ENCODE measurements around the gene GGT6.
A peak's percentile ranks its signal among the peaks of the same experiment; 100 is the strongest.

GGT6 gene

DNA sequence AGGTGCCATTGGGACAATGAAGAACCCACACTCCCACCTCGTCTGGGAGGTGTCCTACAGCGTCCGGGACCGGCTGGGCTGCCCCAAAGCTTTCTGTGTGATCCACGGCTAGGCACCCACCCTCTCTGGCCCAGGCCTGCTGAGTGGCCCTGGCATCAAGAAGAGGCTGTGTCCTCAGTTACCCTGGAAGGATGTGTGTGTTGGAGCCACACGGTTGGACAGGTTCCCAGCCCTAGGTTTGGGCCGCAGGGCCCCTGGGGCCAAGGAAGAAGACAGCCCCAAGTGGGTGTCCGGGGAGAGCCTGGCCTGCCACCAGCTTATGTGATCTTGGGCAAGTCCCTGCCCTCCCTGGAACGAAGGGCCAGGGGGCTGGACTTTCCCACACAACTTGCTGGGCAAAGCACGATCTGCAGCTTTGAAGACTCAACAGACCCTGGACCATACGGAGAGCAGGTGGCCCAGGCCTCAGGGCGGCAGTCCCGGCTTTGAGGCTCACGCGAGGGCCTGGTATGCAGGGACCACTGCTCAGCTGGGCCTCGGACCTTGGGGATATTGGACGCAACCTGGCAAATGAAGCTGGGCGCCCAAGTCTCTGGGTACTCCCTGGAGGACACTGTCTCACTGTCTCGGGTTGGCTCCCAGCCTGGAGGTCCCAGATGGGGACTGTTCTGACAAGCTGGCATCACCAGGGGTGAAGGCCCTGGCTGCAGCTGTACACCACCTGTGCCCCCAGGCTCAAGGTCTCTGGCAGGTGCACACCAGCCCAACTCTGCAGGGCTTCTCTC is 22.7 kb downstream of the GGT6 start (continued):
- TF ChIP-seq ZNF433 (tag by site-specific recombination; IDR thresholded peaks at IDR 0.05; ENCODE audit: low read depth) (no peak), ZNF354C (tag by site-specific recombination; IDR thresholded peaks at IDR 0.05; ENCODE audit: borderline replicate concordance, low read depth) (no peak), ZNF169 (tag by site-specific recombination; IDR thresholded peaks at IDR 0.05) (no peak), ZNF133 (tag by site-specific recombination; IDR thresholded peaks at IDR 0.05) (no peak), TCF7L2 (IDR thresholded peaks at IDR 0.05; ENCODE audit: borderline replicate concordance, low read depth, low read length) (no peak)
- TF ChIP-seq, protein P1, sequence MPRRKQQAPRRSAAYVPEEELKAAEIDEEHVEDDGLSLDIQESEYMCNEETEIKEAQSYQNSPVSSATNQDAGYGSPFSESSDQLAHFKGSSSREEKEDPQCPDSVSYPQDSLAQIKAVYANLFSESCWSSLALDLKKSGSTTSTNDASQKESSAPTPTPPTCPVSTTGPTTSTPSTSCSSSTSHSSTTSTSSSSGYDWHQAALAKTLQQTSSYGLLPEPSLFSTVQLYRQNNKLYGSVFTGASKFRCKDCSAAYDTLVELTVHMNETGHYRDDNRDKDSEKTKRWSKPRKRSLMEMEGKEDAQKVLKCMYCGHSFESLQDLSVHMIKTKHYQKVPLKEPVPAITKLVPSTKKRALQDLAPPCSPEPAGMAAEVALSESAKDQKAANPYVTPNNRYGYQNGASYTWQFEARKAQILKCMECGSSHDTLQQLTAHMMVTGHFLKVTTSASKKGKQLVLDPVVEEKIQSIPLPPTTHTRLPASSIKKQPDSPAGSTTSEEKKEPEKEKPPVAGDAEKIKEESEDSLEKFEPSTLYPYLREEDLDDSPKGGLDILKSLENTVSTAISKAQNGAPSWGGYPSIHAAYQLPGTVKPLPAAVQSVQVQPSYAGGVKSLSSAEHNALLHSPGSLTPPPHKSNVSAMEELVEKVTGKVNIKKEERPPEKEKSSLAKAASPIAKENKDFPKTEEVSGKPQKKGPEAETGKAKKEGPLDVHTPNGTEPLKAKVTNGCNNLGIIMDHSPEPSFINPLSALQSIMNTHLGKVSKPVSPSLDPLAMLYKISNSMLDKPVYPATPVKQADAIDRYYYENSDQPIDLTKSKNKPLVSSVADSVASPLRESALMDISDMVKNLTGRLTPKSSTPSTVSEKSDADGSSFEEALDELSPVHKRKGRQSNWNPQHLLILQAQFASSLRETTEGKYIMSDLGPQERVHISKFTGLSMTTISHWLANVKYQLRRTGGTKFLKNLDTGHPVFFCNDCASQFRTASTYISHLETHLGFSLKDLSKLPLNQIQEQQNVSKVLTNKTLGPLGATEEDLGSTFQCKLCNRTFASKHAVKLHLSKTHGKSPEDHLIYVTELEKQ (tag by site-specific recombination; IDR thresholded peaks at IDR 0.05; ENCODE audit: borderline replicate concordance) = no peak
- TF ChIP-seq, protein P2, sequence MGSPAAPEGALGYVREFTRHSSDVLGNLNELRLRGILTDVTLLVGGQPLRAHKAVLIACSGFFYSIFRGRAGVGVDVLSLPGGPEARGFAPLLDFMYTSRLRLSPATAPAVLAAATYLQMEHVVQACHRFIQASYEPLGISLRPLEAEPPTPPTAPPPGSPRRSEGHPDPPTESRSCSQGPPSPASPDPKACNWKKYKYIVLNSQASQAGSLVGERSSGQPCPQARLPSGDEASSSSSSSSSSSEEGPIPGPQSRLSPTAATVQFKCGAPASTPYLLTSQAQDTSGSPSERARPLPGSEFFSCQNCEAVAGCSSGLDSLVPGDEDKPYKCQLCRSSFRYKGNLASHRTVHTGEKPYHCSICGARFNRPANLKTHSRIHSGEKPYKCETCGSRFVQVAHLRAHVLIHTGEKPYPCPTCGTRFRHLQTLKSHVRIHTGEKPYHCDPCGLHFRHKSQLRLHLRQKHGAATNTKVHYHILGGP (tag by site-specific recombination; IDR thresholded peaks at IDR 0.05) = no peak
- TF ChIP-seq, protein P3, sequence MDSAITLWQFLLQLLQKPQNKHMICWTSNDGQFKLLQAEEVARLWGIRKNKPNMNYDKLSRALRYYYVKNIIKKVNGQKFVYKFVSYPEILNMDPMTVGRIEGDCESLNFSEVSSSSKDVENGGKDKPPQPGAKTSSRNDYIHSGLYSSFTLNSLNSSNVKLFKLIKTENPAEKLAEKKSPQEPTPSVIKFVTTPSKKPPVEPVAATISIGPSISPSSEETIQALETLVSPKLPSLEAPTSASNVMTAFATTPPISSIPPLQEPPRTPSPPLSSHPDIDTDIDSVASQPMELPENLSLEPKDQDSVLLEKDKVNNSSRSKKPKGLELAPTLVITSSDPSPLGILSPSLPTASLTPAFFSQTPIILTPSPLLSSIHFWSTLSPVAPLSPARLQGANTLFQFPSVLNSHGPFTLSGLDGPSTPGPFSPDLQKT (IDR thresholded peaks at IDR 0.05; ENCODE audit: borderline replicate concordance, low read depth, low read length) = no peak

DNA sequence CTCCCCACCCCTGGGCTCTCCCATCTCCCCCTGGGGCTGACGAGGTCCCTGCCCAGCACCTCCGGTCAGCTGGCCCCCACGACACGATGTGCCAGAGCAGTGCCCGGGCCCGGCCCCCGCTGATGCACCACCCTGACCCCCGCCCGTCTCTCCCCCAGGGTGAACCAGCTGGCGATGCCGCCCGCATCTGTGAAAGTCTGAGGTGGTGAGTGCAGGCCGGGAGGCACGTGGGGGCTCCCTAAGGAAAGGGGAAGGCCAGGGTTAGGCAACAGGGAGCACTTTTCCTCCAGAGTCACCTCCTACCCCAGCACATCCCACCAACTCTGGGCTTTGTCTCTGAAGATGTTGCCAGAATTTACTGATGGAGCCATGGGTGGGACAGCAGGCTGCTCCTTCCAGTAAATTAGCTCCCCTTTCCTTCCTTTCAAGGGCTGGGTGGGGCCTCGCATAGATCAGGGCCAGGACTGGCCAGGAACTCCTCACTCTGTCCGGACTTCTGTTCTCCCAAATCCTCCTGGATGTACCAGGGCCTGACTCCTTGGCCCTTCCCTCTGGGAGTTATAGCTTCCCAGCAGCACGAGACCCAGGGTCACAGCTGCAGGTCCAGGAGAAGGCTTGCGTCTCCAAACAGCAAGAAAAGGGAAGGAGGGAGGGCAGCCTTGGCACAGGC is 23.5 kb downstream of the GGT6 start:
- H3K4me1 ChIP-seq (ENCODE audit: control insufficient read depth, insufficient read depth, low read length) = no peaks in the 10 kb centered on the region
- no peak overlapping the region for H3K4me3 ChIP-seq (ENCODE audit: low read depth, low read length)
- CTCF ChIA-PET = interaction anchor here (0.6 kb wide), 1 partner anchor 117 kb away, joined by 4 read pairs; no protein-coding TSS in a partner anchor
- H3K9me3 ChIP-seq (ENCODE audit: control insufficient read depth, insufficient read depth, low read depth, low read length) = no peaks in the 10 kb centered on the region
- peaks cover 0 to 50% of the 10 kb centered on the region in 2 experiments; a peak in 2 of 3 replicates for H3K36me3 ChIP-seq (ENCODE audit: control insufficient read depth in 2 of 2, insufficient read depth in 1 of 2, low read length in 2 of 2)
- H3K27ac ChIP-seq (ENCODE audit: extremely low read depth, low read depth, low read length) = no peak overlapping the region
- POLR2A ChIA-PET = interaction anchor here (0.6 to 2.6 kb wide), 4 partner anchors 7 to 116 kb away, joined by 3 to 11 read pairs (median 4); no protein-coding TSS in a partner anchor
- TF ChIP-seq ZNF654 (tag by site-specific recombination; IDR thresholded peaks at IDR 0.05; ENCODE audit: low read depth) (no peak), ZFP69B (tag by site-specific recombination; IDR thresholded peaks at IDR 0.05) (no peak), KLF1 (tag by site-specific recombination; IDR thresholded peaks at IDR 0.05) (0 out of 2 replicates have a peak, but pooled peaks have one; percentile 24), GLIS2 (tag by site-specific recombination; IDR thresholded peaks at IDR 0.05) (peak; percentile 64), ZNF76 (tag by site-specific recombination; IDR thresholded peaks at IDR 0.05; ENCODE audit: borderline replicate concordance, low read depth) (no peak), ZNF529 (tag by site-specific recombination; IDR thresholded peaks at IDR 0.05; ENCODE audit: insufficient replicate concordance) (no peak), ZNF239 (tag by site-specific recombination; IDR thresholded peaks at IDR 0.05) (no peak), ZNF423 (tag by site-specific recombination; IDR thresholded peaks at IDR 0.05) (0 out of 2 replicates have a peak, but pooled peaks have one; percentile 1), ZNF701 (tag by site-specific recombination; IDR thresholded peaks at IDR 0.05) (no peak)
- TF ChIP-seq, protein P4, sequence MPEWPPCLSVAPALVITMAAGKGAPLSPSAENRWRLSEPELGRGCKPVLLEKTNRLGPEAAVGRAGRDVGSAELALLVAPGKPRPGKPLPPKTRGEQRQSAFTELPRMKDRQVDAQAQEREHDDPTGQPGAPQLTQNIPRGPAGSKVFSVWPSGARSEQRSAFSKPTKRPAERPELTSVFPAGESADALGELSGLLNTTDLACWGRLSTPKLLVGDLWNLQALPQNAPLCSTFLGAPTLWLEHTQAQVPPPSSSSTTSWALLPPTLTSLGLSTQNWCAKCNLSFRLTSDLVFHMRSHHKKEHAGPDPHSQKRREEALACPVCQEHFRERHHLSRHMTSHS (tag by site-specific recombination; IDR thresholded peaks at IDR 0.05) = no peak
- TF ChIP-seq, protein P5, sequence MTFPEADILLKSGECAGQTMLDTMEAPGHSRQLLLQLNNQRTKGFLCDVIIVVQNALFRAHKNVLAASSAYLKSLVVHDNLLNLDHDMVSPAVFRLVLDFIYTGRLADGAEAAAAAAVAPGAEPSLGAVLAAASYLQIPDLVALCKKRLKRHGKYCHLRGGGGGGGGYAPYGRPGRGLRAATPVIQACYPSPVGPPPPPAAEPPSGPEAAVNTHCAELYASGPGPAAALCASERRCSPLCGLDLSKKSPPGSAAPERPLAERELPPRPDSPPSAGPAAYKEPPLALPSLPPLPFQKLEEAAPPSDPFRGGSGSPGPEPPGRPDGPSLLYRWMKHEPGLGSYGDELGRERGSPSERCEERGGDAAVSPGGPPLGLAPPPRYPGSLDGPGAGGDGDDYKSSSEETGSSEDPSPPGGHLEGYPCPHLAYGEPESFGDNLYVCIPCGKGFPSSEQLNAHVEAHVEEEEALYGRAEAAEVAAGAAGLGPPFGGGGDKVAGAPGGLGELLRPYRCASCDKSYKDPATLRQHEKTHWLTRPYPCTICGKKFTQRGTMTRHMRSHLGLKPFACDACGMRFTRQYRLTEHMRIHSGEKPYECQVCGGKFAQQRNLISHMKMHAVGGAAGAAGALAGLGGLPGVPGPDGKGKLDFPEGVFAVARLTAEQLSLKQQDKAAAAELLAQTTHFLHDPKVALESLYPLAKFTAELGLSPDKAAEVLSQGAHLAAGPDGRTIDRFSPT (tag by site-specific recombination; IDR thresholded peaks at IDR 0.05) = peak; percentile 46; the same call in 1 of the 2 replicates
- TF ChIP-seq, protein P6, sequence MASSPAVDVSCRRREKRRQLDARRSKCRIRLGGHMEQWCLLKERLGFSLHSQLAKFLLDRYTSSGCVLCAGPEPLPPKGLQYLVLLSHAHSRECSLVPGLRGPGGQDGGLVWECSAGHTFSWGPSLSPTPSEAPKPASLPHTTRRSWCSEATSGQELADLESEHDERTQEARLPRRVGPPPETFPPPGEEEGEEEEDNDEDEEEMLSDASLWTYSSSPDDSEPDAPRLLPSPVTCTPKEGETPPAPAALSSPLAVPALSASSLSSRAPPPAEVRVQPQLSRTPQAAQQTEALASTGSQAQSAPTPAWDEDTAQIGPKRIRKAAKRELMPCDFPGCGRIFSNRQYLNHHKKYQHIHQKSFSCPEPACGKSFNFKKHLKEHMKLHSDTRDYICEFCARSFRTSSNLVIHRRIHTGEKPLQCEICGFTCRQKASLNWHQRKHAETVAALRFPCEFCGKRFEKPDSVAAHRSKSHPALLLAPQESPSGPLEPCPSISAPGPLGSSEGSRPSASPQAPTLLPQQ (tag by site-specific recombination; IDR thresholded peaks at IDR 0.05) = no peak

Measured in HEK293 (cell line).